Keratinocyte (primary cell): Measurements from ENCODE around the gene CASZ1. TPM values are rescaled to one million over a fixed set of nuclear protein-coding genes. Genes with fewer than 3 reads are reported as not detected.

Experiments
- DNase-seq: peaks from one replicate; pipeline ENCODE4 v3.0.0-alpha.2; 2011; ENCODE audit warnings: low read depth, missing footprints, low spot score
- FAIRE-seq: peaks from 2 replicates; lab custom pipeline; 2011; peaks lifted over from hg19 to GRCh38; lab: Jason Lieb, UNC
- H2AFZ ChIP-seq: 2 replicates; pipeline ENCODE4 v1.6.0; 2012; ENCODE audit warnings: low read length, control low read depth, inconsistent platforms; ENCODE audit not compliant: control insufficient read depth
- H3K27ac ChIP-seq: 2 replicates; pipeline ENCODE4 v1.5.1; 2011; ENCODE audit warnings: low read length; ENCODE audit not compliant: control insufficient read depth, insufficient read depth
- H3K27me3 ChIP-seq: 3 replicates; pipeline ENCODE4 v1.6.0; 2011; ENCODE audit warnings: low read length; ENCODE audit not compliant: control insufficient read depth, insufficient read depth; ENCODE audit errors: extremely low read depth
- H3K36me3 ChIP-seq, 2 experiments: 2 replicates in 1 of 2; 3 replicates in 1 of 2; pipeline ENCODE4 v1.5.1; 2011; ENCODE audit warnings: low read length in 2 of 2, mild to moderate bottlenecking in 1 of 2; ENCODE audit not compliant: control insufficient read depth in 2 of 2, insufficient read depth in 2 of 2; ENCODE audit errors: extremely low read depth in 1 of 2
- H3K4me1 ChIP-seq: 3 replicates; pipeline ENCODE4 v1.5.1; 2011; ENCODE audit warnings: low read length; ENCODE audit not compliant: control insufficient read depth, insufficient read depth; ENCODE audit errors: extremely low read depth
- H3K4me2 ChIP-seq: 3 replicates; pipeline ENCODE4 v1.6.0; 2011; ENCODE audit warnings: low read depth, low read length; ENCODE audit not compliant: control insufficient read depth, insufficient read depth; ENCODE audit errors: extremely low read depth
- H3K4me3 ChIP-seq, 3 experiments: fragments of 200-600 bp in 1 of 3; sonication (generic) in 1 of 3; 2 replicates in 2 of 3; 3 replicates in 1 of 3; pipeline ENCODE4 v1.5.1; 2011 to 2016; ENCODE audit warnings: low read length in 3 of 3, mild to moderate bottlenecking in 3 of 3, control low read depth in 2 of 3, inconsistent platforms in 1 of 3, low read depth in 1 of 3, mixed read lengths in 1 of 3, mixed run types in 1 of 3, moderate library complexity in 1 of 3; ENCODE audit not compliant: control insufficient read depth in 2 of 3, insufficient read depth in 2 of 3; ENCODE audit errors: extremely low read depth in 1 of 3
- H3K79me2 ChIP-seq: 2 replicates; pipeline ENCODE4 v1.6.0; 2012; ENCODE audit warnings: low read length; ENCODE audit not compliant: control insufficient read depth, insufficient read depth
- H3K9ac ChIP-seq: 3 replicates; pipeline ENCODE4 v1.6.0; 2011; ENCODE audit warnings: low read length; ENCODE audit not compliant: control insufficient read depth, insufficient read depth; ENCODE audit errors: extremely low read depth
- H3K9me1 ChIP-seq: 3 replicates; pipeline ENCODE4 v1.6.0; 2011; ENCODE audit warnings: low read length; ENCODE audit not compliant: control insufficient read depth, insufficient read depth; ENCODE audit errors: extremely low read depth
- H3K9me3 ChIP-seq: 2 replicates; pipeline ENCODE4 v1.5.1; 2012; ENCODE audit warnings: low read depth, low read length; ENCODE audit not compliant: control insufficient read depth
- H4K20me1 ChIP-seq: 3 replicates; pipeline ENCODE4 v1.6.0; 2011; ENCODE audit warnings: low read length; ENCODE audit not compliant: control insufficient read depth, insufficient read depth; ENCODE audit errors: extremely low read depth
- EZH2 ChIP-seq: IDR thresholded peaks from one replicate; pipeline ENCODE4 v1.6.1; 2012; ENCODE audit warnings: inconsistent platforms, mild to moderate bottlenecking, low read length, moderate library complexity
- dilution Hi-C: fragments of 300-500 bp; cut with MboI; formaldehyde crosslinking; loops from one replicate; pipeline ENCODE4 v1.7.0; 2020; ENCODE audit warnings: low sequenced_read_pairs; ENCODE audit not compliant: extremely low pct_ligation_motif_present
- polyA plus RNA-seq, 5 experiments: library from polyadenylated mRNA; depleted of rRNA in 3 of 5; stranded (reverse) in 3 of 5; stranded (forward) in 1 of 5; unstranded in 1 of 5; fragments of >200 nt; gene quantifications; 1 replicate in 1 of 5; 2 replicates in 3 of 5; 3 replicates in 1 of 5; pipeline versions ENCODE4 v1.2.1 to v1.2.3, GENCODE V29; 2011 to 2012; ENCODE audit warnings: missing spikeins in 2 of 5, low read depth in 1 of 5, low replicate concordance in 1 of 5
- TF ChIP-seq, protein P1 (sequence below), 3 experiments: IDR thresholded peaks in 1 of 3; conservative IDR thresholded peaks in 1 of 3; optimal IDR thresholded peaks in 1 of 3; 2 replicates in 2 of 3; 3 replicates in 1 of 3; pipeline versions ENCODE3 to v1.5.1; 2011; ENCODE audit warnings: low read length in 3 of 3, mild to moderate bottlenecking in 3 of 3, moderate library complexity in 2 of 3, control low read depth in 1 of 3, inconsistent platforms in 1 of 3; ENCODE audit not compliant: insufficient read depth in 2 of 3; ENCODE audit errors: extremely low read depth in 1 of 3

CASZ1 gene
- polyA plus RNA-seq, 1 donor (not counting 4 experiments of a cell fraction or from before 2014, with no cell fraction given): 2.8 TPM

DNA sequence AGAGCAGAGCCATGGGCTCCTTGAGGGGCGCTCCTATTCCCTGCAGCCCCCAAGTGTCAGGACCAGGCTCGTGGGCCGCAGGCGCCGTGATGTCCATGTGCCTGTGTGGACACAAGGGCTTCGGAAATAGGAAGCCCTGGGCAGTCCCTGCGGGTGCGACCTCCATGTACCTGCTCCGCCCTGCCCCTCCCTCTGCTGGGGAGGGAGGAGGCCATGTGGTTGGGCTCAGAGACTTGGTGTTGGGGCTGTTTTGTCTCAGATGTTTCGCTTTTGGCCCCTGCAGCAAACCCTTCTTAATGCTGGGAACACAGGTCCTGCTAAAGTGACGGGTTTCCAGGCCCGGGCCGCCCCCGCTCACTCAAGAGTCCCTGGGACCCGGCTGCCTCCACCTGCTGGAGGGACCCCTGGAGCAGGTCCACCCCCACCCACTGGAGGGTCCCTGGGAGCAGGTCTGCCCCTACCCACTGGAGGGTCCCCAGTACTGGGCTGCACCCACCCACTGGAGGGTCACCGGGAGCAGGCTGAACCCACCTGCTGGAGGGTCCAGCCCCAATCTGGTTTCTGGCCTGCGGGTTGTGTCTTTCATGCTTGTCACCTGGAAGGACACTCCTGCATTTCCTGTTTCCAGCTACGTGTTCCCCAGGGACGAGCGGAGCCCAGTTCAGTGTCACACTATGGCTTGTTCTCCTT lies 165.2 kb downstream of the CASZ1 start:
- dilution Hi-C loops: no loop called here

DNA sequence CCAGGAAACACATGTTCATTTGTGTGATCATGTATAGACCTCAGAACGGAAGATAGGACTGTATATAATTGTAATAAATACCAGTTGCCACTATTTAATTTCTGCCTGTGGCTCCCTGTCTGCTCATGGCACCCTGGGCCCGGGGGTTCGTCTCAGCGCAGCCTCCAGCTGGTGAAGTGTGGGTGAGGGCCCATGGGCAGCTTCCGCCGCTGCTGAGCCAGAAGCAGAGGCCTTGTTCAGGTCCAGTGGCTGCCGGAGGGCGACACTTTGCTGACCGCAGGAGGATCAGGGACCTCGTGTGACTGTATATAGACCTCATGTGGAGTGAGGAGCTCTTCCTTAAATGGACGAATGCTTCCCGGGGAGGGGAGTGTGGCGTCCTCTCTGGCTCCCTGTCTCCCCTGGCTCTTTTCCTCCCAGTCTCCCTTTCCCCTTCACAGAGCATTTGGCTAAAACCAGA lies 165.8 kb downstream of the CASZ1 start:
- no peak for DNase-seq
- no peaks in the 10 kb centered on the region for H3K9me3 ChIP-seq
- H3K9me1 ChIP-seq: no peaks in the 10 kb centered on the region
- peaks cover 0 to 3% of the 10 kb centered on the region in 2 experiments for H3K36me3 ChIP-seq
- no peak for FAIRE-seq
- TF ChIP-seq EZH2: no peak
- TF ChIP-seq, protein P1, sequence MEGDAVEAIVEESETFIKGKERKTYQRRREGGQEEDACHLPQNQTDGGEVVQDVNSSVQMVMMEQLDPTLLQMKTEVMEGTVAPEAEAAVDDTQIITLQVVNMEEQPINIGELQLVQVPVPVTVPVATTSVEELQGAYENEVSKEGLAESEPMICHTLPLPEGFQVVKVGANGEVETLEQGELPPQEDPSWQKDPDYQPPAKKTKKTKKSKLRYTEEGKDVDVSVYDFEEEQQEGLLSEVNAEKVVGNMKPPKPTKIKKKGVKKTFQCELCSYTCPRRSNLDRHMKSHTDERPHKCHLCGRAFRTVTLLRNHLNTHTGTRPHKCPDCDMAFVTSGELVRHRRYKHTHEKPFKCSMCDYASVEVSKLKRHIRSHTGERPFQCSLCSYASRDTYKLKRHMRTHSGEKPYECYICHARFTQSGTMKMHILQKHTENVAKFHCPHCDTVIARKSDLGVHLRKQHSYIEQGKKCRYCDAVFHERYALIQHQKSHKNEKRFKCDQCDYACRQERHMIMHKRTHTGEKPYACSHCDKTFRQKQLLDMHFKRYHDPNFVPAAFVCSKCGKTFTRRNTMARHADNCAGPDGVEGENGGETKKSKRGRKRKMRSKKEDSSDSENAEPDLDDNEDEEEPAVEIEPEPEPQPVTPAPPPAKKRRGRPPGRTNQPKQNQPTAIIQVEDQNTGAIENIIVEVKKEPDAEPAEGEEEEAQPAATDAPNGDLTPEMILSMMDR (optimal IDR thresholded peaks at IDR 0.05 in 1 of 3, IDR thresholded peaks at IDR 0.05 in 1 of 3, conservative IDR thresholded peaks at IDR 0.05 in 1 of 3; ENCODE audit: extremely low read depth in 1 of 3, insufficient read depth in 2 of 3, low read length in 3 of 3): no peak
- H3K9ac ChIP-seq: no peak overlapping the region
- H3K4me3 ChIP-seq: no peak overlapping the region
- H3K4me2 ChIP-seq: no peak overlapping the region
- H2AFZ ChIP-seq: no peak overlapping the region
- dilution Hi-C loops: no loop called here
- no peaks in the 10 kb centered on the region for H3K79me2 ChIP-seq
- no peak overlapping the region for H3K27ac ChIP-seq
- H3K27me3 ChIP-seq: no peaks in the 10 kb centered on the region
- no peaks in the 10 kb centered on the region for H4K20me1 ChIP-seq
- H3K4me1 ChIP-seq: peaks cover 19% of the 10 kb centered on the region

More for the DNA sequence above, 165.2 kb downstream of the CASZ1 start:
- Histone ChIP-seq H3K4me2 (no peak overlapping the region), H3K9me1 (no peaks in the 10 kb centered on the region), H2AFZ (no peak overlapping the region), H3K4me3 (no peak overlapping the region), H4K20me1 (no peaks in the 10 kb centered on the region), H3K9ac (no peak overlapping the region), H3K27me3 (no peaks in the 10 kb centered on the region), H3K36me3 (peaks cover 0 to 3% of the 10 kb centered on the region in 2 experiments), H3K4me1 (peaks cover 25% of the 10 kb centered on the region), H3K9me3 (no peaks in the 10 kb centered on the region), H3K27ac (no peak overlapping the region), H3K79me2 (no peaks in the 10 kb centered on the region)
- FAIRE-seq (no peak), DNase-seq (no peak)
- TF ChIP-seq, protein P1 (optimal IDR thresholded peaks at IDR 0.05 in 1 of 3, IDR thresholded peaks at IDR 0.05 in 1 of 3, conservative IDR thresholded peaks at IDR 0.05 in 1 of 3; ENCODE audit: extremely low read depth in 1 of 3, insufficient read depth in 2 of 3, low read length in 3 of 3): no peak
- TF ChIP-seq EZH2: no peak
